NCI-H460 (cell line): ENCODE data around the gene ZNF548. TPM values are rescaled to one million over a fixed set of nuclear protein-coding genes. Genes with fewer than 3 reads are reported as not detected.

Source experiments
- DNase-seq: peaks from one replicate; pipeline ENCODE4 v3.0.0-alpha.2; 2016; ENCODE audit warnings: low read depth; ENCODE audit errors: extremely low read depth
- total RNA-seq: library from RNA; depleted of rRNA; stranded (reverse); fragments of >200 nt; shearing (Covaris generic); gene quantifications from 2 replicates; pipeline ENCODE4 v1.2.3, GENCODE V29; 2014

ZNF548 gene
- total RNA-seq, 1 experiment from 2014 or later: 10.6 TPM

DNA sequence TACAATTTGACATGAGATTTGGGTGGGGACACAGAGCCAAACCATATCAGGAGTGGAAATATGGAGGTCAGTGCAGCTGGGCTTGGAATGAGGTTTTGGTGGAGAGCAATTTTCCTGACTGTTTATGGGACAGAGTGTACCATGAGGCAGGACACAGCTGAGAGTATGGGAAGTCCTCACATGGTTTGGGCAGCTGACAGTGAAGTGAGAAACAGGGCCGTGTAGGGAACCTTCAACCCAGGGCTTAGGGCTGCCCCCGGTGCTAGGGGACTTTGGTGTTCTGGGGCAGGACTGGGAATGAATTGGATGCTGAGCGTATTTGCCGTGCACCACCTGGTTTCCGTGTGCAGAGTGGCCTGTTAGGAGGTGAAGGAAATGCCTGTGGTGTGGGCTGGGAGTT is 6.1 kb downstream of the ZNF548 start:
- DNase-seq: no peak

DNA sequence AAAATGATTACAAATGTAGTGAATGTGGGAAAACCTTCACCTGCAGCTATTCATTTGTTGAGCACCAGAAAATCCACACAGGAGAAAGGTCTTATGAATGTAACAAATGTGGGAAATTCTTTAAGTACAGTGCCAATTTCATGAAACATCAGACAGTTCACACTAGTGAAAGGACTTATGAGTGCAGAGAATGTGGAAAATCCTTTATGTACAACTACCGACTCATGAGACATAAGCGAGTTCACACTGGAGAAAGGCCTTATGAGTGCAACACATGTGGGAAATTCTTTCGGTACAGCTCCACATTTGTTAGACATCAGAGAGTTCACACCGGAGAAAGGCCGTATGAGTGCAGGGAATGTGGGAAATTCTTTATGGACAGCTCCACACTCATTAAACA is 9.2 kb downstream of the ZNF548 start:
- no peak for DNase-seq

DNA sequence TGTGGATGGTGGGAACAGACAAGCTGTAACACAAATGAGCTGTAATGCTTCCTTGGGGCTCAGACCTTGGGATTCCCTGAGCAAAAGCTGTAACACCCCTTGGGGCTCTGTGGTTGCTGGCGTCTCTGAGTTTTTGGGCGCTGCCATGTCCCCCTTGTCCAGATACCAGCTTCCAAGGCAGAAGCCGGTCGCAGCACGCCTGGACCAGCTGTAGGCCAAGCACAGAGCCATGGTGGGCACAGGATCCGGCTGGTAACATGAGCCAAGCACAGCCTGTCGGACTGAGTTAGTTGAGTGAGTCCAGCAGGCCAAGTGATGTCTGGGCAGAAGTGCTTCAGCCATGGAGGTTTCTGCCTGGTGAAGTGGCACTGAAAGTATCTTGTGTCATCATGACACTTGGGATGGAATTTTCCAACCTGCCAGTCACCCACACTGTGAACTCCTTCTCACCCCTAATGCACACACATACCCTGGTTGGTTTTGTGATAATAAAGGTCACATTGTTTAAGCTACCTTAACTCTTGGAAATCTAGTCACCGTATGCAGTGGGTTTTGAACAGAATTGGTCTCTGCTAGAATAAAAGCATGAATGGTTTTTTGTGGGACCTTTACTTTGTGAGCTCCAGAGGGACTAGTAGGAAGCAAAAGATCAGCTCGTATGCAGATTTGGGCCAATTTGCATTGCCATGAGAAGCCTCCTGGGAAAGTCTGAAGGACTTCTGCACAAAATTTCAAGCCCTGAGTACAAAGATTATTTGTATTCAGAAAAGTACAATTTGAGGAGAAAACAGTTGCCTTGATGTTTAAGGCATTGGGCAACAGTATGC is 14.3 kb downstream of the ZNF548 start:
- no peak for DNase-seq

DNA sequence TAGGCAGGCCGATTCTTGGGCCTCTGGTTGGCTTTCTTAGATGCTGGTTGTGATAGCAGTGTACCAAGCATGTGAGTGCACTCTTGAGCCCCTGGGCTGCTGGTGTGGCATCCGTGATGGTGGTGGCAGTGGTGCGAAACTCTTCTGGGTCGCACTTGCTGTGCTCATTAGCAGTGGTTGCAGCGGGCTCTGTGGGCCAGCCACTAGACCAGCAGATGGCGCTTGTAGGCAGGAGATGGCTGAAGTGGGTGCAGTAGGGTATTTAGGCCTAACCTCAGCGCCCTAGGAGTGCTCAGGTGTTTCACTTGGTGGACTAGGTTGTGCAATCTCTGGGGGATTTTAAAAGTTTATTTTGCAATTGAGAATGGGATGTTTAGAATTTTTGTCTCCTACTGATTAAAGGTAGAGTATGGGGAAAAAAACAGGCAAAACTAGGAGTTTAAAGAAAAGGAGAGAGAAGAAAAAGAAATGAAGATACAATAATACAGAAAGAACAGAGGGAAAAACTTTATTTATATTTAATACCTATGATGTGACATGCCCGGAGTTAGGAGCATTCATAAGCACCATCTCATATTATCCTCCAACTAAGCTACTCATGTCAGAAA is 17.0 kb downstream of the ZNF548 start:
- no peak for DNase-seq

DNA sequence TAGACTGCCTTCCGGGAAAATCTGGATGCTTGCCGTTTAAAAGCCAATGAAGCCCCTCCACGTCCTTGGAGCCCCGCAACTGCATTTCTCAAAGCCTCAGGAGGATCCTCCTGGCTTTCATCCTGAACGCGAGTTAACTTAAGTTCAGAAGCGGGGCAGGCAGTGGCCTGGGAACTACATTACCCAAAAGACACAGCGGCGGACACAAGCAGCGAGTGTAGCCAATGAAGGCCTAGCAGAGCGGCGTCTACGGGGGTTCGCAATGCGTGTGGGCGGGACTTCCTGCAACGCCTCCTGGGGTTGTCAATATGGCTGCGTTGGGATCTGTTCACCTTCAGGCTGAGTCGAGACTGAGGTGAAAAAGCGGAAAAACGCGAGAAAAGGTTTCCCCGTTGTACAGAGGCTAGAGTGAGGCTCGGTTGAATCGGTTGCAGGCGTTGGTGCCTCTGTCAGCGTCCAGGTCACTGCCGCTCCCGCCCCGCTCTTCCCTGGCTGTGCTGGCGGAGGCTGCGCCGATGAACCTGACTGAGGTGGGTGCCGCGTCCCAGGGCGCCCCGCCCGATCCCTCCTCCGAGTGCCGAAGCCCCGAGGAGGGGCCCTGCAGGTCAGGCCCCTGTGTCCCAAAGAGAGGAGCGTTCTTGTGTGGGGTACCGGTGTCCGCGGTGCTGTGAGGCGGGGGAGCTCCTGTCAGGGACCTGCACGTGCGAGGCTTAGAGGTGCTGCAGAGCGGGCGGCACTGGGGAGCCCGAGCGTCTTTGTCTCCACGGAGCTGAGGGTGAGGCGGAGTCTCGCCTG is 21.4 kb downstream of the ZNF548 start, which contains the start of gene ZNF17:
Gene ZNF17 (plus strand): TSS at position 285 of the 795 bp plus-strand sequence. CDS start 2,455 bp downstream, outside the sequence.
- DNase-seq: peak; percentile 83

- DNase-seq: no peak
Measured at GRCh38 chr19:57419439-57419838, 29.8 kb downstream of the ZNF548 start.

DNA sequence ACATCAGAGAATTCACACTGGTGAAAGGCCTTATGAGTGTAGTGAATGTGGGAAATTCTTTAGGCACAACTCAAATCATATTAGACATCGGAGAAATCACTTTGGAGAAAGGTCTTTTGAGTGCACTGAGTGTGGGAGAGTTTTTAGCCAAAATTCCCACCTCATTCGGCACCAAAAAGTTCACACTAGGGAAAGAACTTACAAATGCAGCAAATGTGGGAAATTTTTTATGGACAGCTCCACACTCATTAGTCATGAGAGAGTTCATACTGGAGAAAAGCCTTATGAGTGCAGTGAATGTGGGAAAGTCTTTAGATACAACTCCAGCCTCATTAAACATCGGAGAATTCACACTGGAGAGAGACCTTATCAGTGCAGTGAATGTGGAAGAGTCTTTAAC is 31.4 kb downstream of the ZNF548 start:
- no peak for DNase-seq

GRCh38 chr19:57434386-57435061 is 44.9 kb downstream of the ZNF548 start:
- no peak for DNase-seq

- DNase-seq: peak; percentile 96
Measured at GRCh38 chr19:57435062-57435978, 45.7 kb downstream of the ZNF548 start, which contains the start of gene ZNF749. TSS of gene ZNF749 (plus strand) at chr19:57435325. CDS start at chr19:57435579, 254 bp downstream.

DNA sequence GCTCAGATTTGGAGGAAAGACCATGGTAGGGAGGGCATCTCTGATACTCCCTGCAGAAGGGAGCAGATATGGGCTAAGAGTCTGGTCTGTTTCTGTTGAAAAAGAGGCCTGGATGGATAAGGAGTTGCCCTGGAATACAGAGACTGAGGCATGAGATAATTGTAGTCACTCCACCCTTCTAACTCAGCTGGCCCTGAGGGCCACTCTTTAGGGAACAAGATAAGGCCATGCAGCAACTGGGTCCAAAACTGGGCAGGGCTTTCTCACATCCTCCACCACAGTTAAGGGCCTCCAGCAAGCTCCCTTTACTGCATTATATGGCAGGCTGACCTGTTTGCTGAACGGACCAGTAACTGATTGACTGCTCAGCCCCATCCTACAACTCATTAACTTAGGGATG is 46.8 kb downstream of the ZNF548 start:
- DNase-seq: no peak

- DNase-seq: no peak
Measured at GRCh38 chr19:57437931-57438330, 48.3 kb downstream of the ZNF548 start.

GRCh38 chr19:57438925-57439324 is 49.3 kb downstream of the ZNF548 start:
- DNase-seq: no peak

- no peak for DNase-seq
Measured at GRCh38 chr19:57441979-57442752, 52.5 kb downstream of the ZNF548 start.

DNA sequence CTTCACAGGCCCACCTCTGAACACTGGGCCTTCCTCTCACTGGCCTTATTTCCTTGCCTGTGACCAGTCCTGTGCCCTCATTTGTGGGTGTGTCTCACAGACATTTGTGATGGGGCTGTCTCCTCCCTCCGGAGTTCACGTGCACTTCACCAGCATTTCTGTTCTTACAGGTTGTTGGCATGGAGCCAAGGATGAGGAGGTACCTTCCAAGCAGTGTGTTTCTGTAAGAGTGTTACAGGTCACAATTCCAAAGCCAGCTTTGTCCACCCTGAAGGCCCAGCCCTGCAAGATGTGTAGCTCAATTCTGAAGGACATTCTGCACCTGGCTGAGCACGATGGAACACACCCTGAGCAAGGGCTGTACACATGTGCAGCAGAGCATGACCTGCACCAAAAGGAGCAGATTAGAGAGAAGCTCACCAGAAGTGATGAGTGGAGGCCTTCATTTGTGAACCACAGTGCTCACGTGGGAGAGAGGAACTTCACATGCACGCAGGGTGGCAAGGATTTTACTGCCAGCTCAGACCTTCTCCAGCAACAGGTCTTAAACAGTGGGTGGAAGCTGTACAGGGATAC is 53.6 kb downstream of the ZNF548 start:
- DNase-seq: no peak

GRCh38 chr19:57452307-57452706 is 62.7 kb downstream of the ZNF548 start:
- DNase-seq: no peak
